Loucy (cell line): ENCODE results near the gene ERCC5.

Source experiments
- EZH2phosphoT487 ChIP-seq: fragments of 200-600 bp; IDR thresholded peaks from 2 replicates; pipeline ENCODE4 v1.6.1; 2018; ENCODE audit warnings: antibody characterized with exemption, mild to moderate bottlenecking, moderate library complexity, borderline replicate concordance
- TF ChIP-seq, protein P1 (sequence below): fragments of 200-600 bp; sonication (generic); conservative IDR thresholded peaks from 2 replicates; pipeline ENCODE4 v1.5.1; 2014; ENCODE audit warnings: mild to moderate bottlenecking, antibody characterized with exemption, low read length

DNA sequence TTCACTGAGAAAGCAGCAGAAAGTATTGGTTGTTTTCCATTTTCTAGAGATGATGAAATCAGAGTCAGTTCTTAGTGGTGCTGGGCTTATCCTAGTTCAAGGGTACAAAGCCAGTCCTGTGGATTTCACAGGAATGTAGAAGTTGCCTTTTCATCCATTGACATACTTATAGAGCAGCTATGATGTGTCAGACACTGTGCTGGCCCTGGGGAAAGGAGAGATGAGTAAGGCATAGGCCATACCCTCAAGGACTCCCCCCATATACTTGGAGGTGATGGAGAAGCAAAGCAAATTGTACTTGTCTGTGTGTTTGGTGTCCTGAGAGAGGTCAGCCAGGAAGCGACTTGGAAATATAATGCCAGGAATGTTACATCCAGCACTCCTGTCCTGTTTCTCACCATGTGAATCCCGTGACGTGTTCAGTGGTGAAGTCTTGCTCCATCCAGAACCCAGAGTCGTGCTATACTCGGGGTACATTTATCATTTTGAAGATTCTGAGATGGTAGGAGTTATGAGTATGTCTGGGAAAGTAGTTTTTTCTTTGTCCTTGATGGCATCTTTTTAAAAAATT is 22.6 kb downstream of the ERCC5 start:
- TF ChIP-seq, protein P1, sequence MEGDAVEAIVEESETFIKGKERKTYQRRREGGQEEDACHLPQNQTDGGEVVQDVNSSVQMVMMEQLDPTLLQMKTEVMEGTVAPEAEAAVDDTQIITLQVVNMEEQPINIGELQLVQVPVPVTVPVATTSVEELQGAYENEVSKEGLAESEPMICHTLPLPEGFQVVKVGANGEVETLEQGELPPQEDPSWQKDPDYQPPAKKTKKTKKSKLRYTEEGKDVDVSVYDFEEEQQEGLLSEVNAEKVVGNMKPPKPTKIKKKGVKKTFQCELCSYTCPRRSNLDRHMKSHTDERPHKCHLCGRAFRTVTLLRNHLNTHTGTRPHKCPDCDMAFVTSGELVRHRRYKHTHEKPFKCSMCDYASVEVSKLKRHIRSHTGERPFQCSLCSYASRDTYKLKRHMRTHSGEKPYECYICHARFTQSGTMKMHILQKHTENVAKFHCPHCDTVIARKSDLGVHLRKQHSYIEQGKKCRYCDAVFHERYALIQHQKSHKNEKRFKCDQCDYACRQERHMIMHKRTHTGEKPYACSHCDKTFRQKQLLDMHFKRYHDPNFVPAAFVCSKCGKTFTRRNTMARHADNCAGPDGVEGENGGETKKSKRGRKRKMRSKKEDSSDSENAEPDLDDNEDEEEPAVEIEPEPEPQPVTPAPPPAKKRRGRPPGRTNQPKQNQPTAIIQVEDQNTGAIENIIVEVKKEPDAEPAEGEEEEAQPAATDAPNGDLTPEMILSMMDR = no peak
- TF ChIP-seq EZH2phosphoT487 = no peak
